ENCODE measurements around the gene RAI1. TPM values are rescaled to one million over a fixed set of nuclear protein-coding genes. Genes with fewer than 3 reads are reported as not detected.

RAI1 gene
- total RNA-seq, 3 donors from 2014 or later: 12.9 to 29.2 (median 17.0) TPM

GRCh38 chr17:17771498-17772201 lies 90.4 kb downstream of the RAI1 start:
- peaks cover 12% of the 10 kb centered on the region for H3K4me1 ChIP-seq (ENCODE audit: low read depth)
- no peak overlapping the region for H3K4me3 ChIP-seq
- ATAC-seq (no peak), DNase-seq (peak in 1 of 3 donors; percentile 39)
- no peak for TF ChIP-seq CTCF (IDR thresholded peaks at IDR 0.05)
- no peaks in the 10 kb centered on the region for H3K9me3 ChIP-seq
- no peaks in the 10 kb centered on the region for H3K36me3 ChIP-seq (ENCODE audit: low read depth)
- intact Hi-C loops (cut with DNase I, micrococcal nuclease): no loop called here

DNA sequence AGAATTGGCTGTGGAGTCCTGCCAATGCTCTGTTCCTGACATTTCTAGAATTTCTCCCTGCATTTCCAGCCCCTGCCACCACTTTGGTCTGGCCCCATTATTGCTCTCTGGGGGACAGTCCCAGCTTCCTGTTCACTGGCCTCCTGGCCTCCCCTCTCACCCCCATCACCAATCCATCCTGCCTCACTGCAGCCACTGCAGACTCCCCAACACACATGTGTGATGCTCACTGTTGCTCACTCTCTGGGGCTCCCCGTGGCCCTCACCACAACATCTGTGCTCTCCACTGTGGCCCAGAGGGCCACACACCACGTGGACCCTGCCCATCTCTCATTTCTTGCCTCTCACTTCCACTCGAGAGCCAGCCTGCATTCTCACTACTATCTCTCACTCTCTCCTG lies 91.0 kb downstream of the RAI1 start:
- H3K4me3 ChIP-seq: no peak overlapping the region
- no peaks in the 10 kb centered on the region for H3K9me3 ChIP-seq
- TF ChIP-seq CTCF (IDR thresholded peaks at IDR 0.05): no peak
- intact Hi-C loops (cut with DNase I, micrococcal nuclease): no loop called here
- ATAC-seq (no peak), DNase-seq (peak in 1 of 3 donors; percentile 27)
- peaks cover 12% of the 10 kb centered on the region for H3K4me1 ChIP-seq (ENCODE audit: low read depth)
- no peaks in the 10 kb centered on the region for H3K36me3 ChIP-seq (ENCODE audit: low read depth)

DNA sequence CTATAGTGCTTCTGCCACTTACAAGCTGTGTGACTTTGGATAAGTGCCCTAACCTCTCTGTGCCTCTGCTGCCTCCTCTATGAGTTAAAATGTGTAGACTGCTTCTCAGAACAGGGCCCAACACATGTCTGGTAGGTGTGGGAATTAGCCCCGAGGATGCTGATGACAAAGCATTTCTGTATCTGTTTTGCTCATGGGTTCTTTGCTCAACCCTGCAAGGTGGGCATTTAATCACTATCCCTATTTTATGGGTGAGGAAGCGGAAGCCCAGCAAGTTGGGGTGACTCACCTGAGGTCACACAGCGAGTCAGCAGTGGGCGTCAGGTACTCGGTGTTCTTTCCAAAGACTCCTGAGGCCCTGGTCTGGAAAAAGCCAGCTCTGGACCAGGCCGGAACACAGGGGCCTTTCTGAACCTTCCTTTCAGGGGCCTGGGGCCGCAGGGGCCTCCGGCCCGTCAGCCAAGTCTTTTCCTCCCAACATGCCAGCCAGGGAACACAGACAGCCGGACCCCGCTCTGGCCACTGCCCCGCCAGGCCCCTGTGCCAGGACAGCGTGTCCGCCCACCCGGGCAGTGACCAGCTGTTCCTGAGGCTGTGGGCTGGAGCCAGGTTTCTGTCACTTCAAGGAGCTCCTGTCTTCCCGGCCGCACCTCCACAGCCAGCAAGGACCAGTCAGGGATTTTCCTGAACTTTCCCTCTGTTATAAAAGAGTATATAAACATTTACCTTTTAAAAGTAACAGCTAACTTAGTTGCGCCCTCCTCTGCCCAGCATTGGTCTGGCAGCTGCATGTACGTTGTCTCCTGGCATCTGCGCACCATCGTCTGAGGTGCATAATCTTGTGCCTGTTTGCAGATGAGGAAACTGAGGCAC lies 93.0 kb downstream of the RAI1 start:
- peak; percentile 14 for TF ChIP-seq CTCF (IDR thresholded peaks at IDR 0.05)
- intact Hi-C loops (cut with DNase I, micrococcal nuclease): no loop called here
- no peaks in the 10 kb centered on the region for H3K9me3 ChIP-seq
- DNase-seq (peak; percentile 79 to 90 (median 82)), ATAC-seq (peak; percentile 89)
- H3K36me3 ChIP-seq (ENCODE audit: low read depth): no peaks in the 10 kb centered on the region
- peaks cover 12% of the 10 kb centered on the region for H3K4me1 ChIP-seq (ENCODE audit: low read depth)
- H3K4me3 ChIP-seq: no peak overlapping the region

- Histone ChIP-seq H3K4me1 (ENCODE audit: low read depth) (peaks cover 15% of the 10 kb centered on the region), H3K4me3 (no peak overlapping the region), H3K9me3 (no peaks in the 10 kb centered on the region), H3K36me3 (ENCODE audit: low read depth) (no peaks in the 10 kb centered on the region)
- no peak for ATAC-seq
- no peak for DNase-seq
- TF ChIP-seq CTCF (IDR thresholded peaks at IDR 0.05): no peak
- intact Hi-C loops (cut with DNase I, micrococcal nuclease): no loop called here
These were observed 95.6 kb downstream of the RAI1 start for GRCh38 chr17:17776889-17777288.

- ATAC-seq: peak; percentile 1
- Histone ChIP-seq H3K4me1 (ENCODE audit: low read depth) (peaks cover 23% of the 10 kb centered on the region), H3K36me3 (ENCODE audit: low read depth) (no peaks in the 10 kb centered on the region), H3K4me3 (no peak overlapping the region), H3K9me3 (no peaks in the 10 kb centered on the region)
- DNase-seq: peak in 2 of 3 donors; percentile 60 to 61
- TF ChIP-seq CTCF (IDR thresholded peaks at IDR 0.05): no peak
- intact Hi-C loops (cut with DNase I, micrococcal nuclease): no loop called here
These were observed 97.2 kb downstream of the RAI1 start for GRCh38 chr17:17778308-17779014.
